Retinal pigment epithelial cell (primary cell): ENCODE data around the gene ZFP36.

ENCODE experiments used
- DNase-seq: peaks from one replicate; pipeline ENCODE4 v3.0.0-alpha.2; 2010; ENCODE audit warnings: low read depth
- H3K4me3 ChIP-seq: 2 replicates; pipeline ENCODE4 v1.5.1; 2011; ENCODE audit warnings: mild to moderate bottlenecking, low read length, control low read depth, moderate library complexity
- CTCF ChIP-seq: conservative IDR thresholded peaks from 2 replicates; pipeline ENCODE4 v1.5.1; 2011; ENCODE audit warnings: low read depth, low read length, control low read depth, inconsistent platforms

The ZFP36 gene

GRCh38 chr19:39402346-39403300 is 4.0 kb upstream of the ZFP36 start:
- no peak for TF ChIP-seq CTCF
- H3K4me3 ChIP-seq = peak overlapping the region; percentile 53
- DNase-seq = no peak

GRCh38 chr19:39403331-39404312 is 3.0 kb upstream of the ZFP36 start:
- TF ChIP-seq CTCF = no peak
- H3K4me3 ChIP-seq = peak overlapping the region; percentile 53
- DNase-seq = peak; percentile 92

- no peak overlapping the region for H3K4me3 ChIP-seq
- DNase-seq = no peak
- no peak for TF ChIP-seq CTCF
Measured at GRCh38 chr19:39405261-39405957, 1.2 kb upstream of the ZFP36 start.

DNA sequence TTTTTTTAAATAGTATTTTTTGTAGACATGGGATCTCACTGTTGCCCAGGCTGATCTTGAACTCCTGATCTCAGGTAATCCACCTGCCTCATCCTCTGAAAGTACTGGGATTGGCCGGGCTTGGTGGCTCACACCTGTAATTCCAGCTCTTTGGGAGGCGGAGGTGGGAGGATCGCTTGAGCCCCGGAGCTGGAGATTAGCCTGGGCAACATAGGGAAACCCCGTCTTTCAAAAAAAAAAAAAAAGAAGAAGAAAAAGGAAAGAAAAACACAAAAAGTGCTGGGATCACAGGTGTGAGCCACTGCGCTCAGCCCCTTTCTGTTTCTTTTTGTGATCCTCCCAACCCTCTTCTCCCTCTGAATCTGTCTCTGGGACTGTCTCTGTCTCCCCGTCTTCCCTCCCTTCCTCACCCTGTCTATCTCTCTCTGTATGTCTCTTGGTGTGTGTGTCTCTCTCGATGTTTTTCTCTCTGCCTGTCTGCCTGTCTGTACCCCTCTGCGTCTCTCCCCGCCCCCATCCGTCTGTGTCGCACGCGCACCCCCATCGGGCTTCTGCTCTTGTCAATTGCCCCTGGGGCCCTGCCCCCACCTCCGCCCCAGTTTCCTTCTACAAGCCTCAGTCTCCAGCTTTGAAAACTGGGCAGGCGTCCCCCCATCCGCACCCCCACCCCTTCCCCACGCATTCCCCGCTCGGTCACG is 540 bp upstream of the ZFP36 start:
- peak overlapping the region; percentile 89 for H3K4me3 ChIP-seq
- no peak for DNase-seq
- TF ChIP-seq CTCF = no peak

DNA sequence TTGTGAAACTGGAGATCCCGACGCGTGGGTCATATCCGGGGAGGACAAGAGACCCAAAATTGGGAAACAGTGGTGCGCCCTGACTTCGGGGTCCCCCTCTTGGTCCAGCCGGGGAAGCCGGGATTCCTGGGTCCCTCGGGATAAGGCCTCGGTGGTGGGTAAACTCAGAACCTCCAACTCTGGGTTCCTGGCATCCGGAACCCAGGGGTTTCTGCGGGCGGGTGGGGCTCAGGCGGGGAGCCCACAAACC is 688 bp downstream of the ZFP36 start:
- DNase-seq = no peak
- peak overlapping the region; percentile 89 for H3K4me3 ChIP-seq
- TF ChIP-seq CTCF = no peak

DNA sequence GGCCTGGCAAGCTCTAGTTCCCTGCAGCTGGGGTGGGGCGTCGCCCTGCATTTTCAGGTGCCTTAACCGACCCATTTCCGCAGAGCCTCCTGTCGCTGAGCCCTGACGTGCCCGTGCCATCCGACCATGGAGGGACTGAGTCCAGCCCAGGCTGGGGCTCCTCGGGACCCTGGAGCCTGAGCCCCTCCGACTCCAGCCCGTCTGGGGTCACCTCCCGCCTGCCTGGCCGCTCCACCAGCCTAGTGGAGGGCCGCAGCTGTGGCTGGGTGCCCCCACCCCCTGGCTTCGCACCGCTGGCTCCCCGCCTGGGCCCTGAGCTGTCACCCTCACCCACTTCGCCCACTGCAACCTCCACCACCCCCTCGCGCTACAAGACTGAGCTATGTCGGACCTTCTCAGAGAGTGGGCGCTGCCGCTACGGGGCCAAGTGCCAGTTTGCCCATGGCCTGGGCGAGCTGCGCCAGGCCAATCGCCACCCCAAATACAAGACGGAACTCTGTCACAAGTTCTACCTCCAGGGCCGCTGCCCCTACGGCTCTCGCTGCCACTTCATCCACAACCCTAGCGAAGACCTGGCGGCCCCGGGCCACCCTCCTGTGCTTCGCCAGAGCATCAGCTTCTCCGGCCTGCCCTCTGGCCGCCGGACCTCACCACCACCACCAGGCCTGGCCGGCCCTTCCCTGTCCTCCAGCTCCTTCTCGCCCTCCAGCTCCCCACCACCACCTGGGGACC is 1.2 kb downstream of the ZFP36 start:
- peak overlapping the region; percentile 89 for H3K4me3 ChIP-seq
- no peak for TF ChIP-seq CTCF
- DNase-seq = no peak
